A549 (cell line): Measurements from ENCODE around the gene ADAD2. TPM values are rescaled to one million over a fixed set of nuclear protein-coding genes. Genes with fewer than 3 reads are reported as not detected.

Source experiments
- ATAC-seq, 2 experiments: fragments of 200-7000 bp in 1 of 2; fragments of >200 bp in 1 of 2; cut with Nextera tagmentation in 1 of 2; cut with Tn5 transposase in 1 of 2; 3 replicates each; pipeline versions ENCODE4 v1.8.0 to v1.9.1; 2018 to 2020; ENCODE audit warnings: mild to moderate bottlenecking in 1 of 2, moderate library complexity in 1 of 2
- CTCF ChIA-PET: fragments of 300-600 bp; sonication (Branson Sonifier 250); formaldehyde crosslinking; extraction: SDS; loops from one replicate; lab custom pipeline; 2021; ENCODE audit warnings: antibody characterized with exemption, inconsistent platforms; lab: Yijun Ruan, JAX
- POLR2A ChIA-PET: fragments of 350-600 bp; formaldehyde crosslinking; extraction: SDS; loops from one replicate; lab custom pipeline; 2021; ENCODE audit warnings: antibody characterized with exemption, inconsistent platforms; lab: Yijun Ruan, JAX
- DNase-seq, 2 experiments: peaks; one replicate each; pipeline versions ENCODE4 v3.0.0 to v3.0.0-alpha.2; 2011 to 2016; ENCODE audit warnings: low read depth in 1 of 2, low spot score in 1 of 2
- FAIRE-seq: peaks from 2 replicates; lab custom pipeline; 2011; peaks lifted over from hg19 to GRCh38; lab: Jason Lieb, UNC
- H3K27ac ChIP-seq, 2 experiments: fragments of >200 bp; sonication (Bioruptor Twin); formaldehyde crosslinking; 3 replicates each; pipeline ENCODE4 v1.5.1; 2016 to 2017
- H3K4me1 ChIP-seq: fragments of >200 bp; sonication (Bioruptor Twin); formaldehyde crosslinking; 3 replicates; pipeline ENCODE4 v1.6.1; 2016
- H3K4me2 ChIP-seq: fragments of >200 bp; sonication (Bioruptor Twin); formaldehyde crosslinking; 3 replicates; pipeline ENCODE4 v1.6.1; 2016
- H3K4me3 ChIP-seq: fragments of >200 bp; sonication (Bioruptor Twin); formaldehyde crosslinking; 3 replicates; pipeline ENCODE4 v1.5.1; 2016
- H3K9me3 ChIP-seq: fragments of >200 bp; sonication (Bioruptor Twin); formaldehyde crosslinking; 3 replicates; pipeline ENCODE4 v1.6.1; 2016
- CHD2 ChIP-seq: fragments of 150-350 bp; IDR thresholded peaks from 2 replicates; pipeline ENCODE4 v1.6.1; 2014; ENCODE audit warnings: low read length; ENCODE audit not compliant: partially characterized antibody
- ESRRA ChIP-seq: fragments of 150-350 bp; IDR thresholded peaks from 2 replicates; pipeline ENCODE4 v1.6.1; 2014; ENCODE audit warnings: mild to moderate bottlenecking, low read length, borderline replicate concordance
- FOXS1 ChIP-seq: fragments of 250-450 bp; sonication (Bioruptor Pico); IDR thresholded peaks from 2 replicates; pipeline ENCODE4 v1.5.0; 2020; ENCODE audit warnings: mild to moderate bottlenecking, moderate library complexity
- HEYL ChIP-seq: fragments of 250-450 bp; sonication (Bioruptor Pico); IDR thresholded peaks from 2 replicates; pipeline ENCODE4 v1.8.0; 2021; ENCODE audit warnings: mild to moderate bottlenecking, moderate library complexity
- JUNB ChIP-seq: fragments of >200 bp; sonication (Bioruptor Twin); formaldehyde crosslinking; IDR thresholded peaks from 2 replicates; pipeline ENCODE4 v1.6.1; 2016
- KDM1A ChIP-seq: fragments of 200-600 bp; sonication (generic); IDR thresholded peaks from 2 replicates; pipeline ENCODE4 v1.6.1; 2016; ENCODE audit warnings: low read depth, mild to moderate bottlenecking
- MAZ ChIP-seq: fragments of 150-350 bp; IDR thresholded peaks from 2 replicates; pipeline ENCODE4 v1.6.1; 2014; ENCODE audit warnings: antibody characterized with exemption, low read depth, low read length, borderline replicate concordance
- MYC ChIP-seq: IDR thresholded peaks from 2 replicates; pipeline ENCODE4 v1.6.1; 2012; ENCODE audit warnings: mild to moderate bottlenecking, inconsistent platforms, low read length, improper control_type of control experiment, borderline replicate concordance
- NPAS2 ChIP-seq: fragments of 250-450 bp; sonication (Bioruptor Pico); IDR thresholded peaks from 2 replicates; pipeline ENCODE4 v1.8.0; 2022; ENCODE audit warnings: mild to moderate bottlenecking, moderate library complexity, borderline replicate concordance
- NR3C1 ChIP-seq: fragments of >200 bp; sonication (Bioruptor Twin); formaldehyde crosslinking; IDR thresholded peaks from 3 replicates; pipeline ENCODE4 v1.6.1; 2017
- PHF8 ChIP-seq: fragments of 200-600 bp; sonication (generic); IDR thresholded peaks from 2 replicates; pipeline ENCODE4 v1.6.1; 2016; ENCODE audit warnings: low read depth, mild to moderate bottlenecking, antibody characterized with exemption, moderate library complexity, borderline replicate concordance
- POLR2A ChIP-seq: IDR thresholded peaks from 2 replicates; pipeline ENCODE4 v1.6.1; 2012; ENCODE audit warnings: mild to moderate bottlenecking, low read length
- POLR2AphosphoS2 ChIP-seq: conservative IDR thresholded peaks from 2 replicates; pipeline ENCODE4 v1.6.1; 2012; ENCODE audit warnings: low read length, improper control_type of control experiment, inconsistent platforms
- SMC3 ChIP-seq: fragments of >200 bp; sonication (Bioruptor Twin); formaldehyde crosslinking; IDR thresholded peaks from 3 replicates; pipeline ENCODE4 v1.6.1; 2018; ENCODE audit warnings: inconsistent platforms
- ZC3H11A ChIP-seq: fragments of 450-650 bp; IDR thresholded peaks from 2 replicates; pipeline ENCODE4 v1.6.1; 2014; ENCODE audit warnings: antibody characterized with exemption, mild to moderate bottlenecking
- ZFP36 ChIP-seq: fragments of 450-650 bp; IDR thresholded peaks from 2 replicates; pipeline ENCODE4 v1.6.1; 2014; ENCODE audit warnings: borderline replicate concordance; ENCODE audit not compliant: partially characterized antibody
- WGBS: methylation state at CpG from one replicate; pipeline ENCODE4 v1.1.6; 2017; ENCODE audit errors: missing lambda C conversion rate; 5-methylcytosine and 5-hydroxymethylcytosine counted together
- polyA plus RNA-seq, 4 experiments: library from polyadenylated mRNA; depleted of rRNA in 3 of 4; stranded (reverse); fragments of >200 nt; fragmentation: RNase III in 1 of 4; extraction: RNeasy Plus Mini Kit Qiagen cat#74134 plus additional on column Dnase treatment in 1 of 4; gene quantifications; 2 replicates in 3 of 4; 3 replicates in 1 of 4; pipeline ENCODE4 v1.2.3, GENCODE V29; 2011 to 2017
- TF ChIP-seq, protein P1 (sequence below): fragments of 150-350 bp; IDR thresholded peaks from 2 replicates; pipeline ENCODE4 v1.6.1; 2014; ENCODE audit warnings: low read depth, mild to moderate bottlenecking, low read length
- TF ChIP-seq, protein P2 (sequence below): fragments of 450-650 bp; IDR thresholded peaks from 2 replicates; pipeline ENCODE4 v1.6.1; 2014; ENCODE audit warnings: antibody characterized with exemption
- TF ChIP-seq, protein P3 (sequence below): fragments of >200 bp; sonication (Bioruptor Twin); formaldehyde crosslinking; IDR thresholded peaks from 3 replicates; pipeline ENCODE4 v1.5.1; 2016
- TF ChIP-seq, protein P4 (sequence below): fragments of 200-600 bp; sonication (generic); IDR thresholded peaks from 2 replicates; pipeline ENCODE4 v1.6.1; 2016; ENCODE audit warnings: antibody characterized with exemption, mild to moderate bottlenecking, moderate library complexity

The ADAD2 gene
- polyA plus RNA-seq, 2 of the 4 experiments (the other 2 are of a cell fraction) = not detected

DNA sequence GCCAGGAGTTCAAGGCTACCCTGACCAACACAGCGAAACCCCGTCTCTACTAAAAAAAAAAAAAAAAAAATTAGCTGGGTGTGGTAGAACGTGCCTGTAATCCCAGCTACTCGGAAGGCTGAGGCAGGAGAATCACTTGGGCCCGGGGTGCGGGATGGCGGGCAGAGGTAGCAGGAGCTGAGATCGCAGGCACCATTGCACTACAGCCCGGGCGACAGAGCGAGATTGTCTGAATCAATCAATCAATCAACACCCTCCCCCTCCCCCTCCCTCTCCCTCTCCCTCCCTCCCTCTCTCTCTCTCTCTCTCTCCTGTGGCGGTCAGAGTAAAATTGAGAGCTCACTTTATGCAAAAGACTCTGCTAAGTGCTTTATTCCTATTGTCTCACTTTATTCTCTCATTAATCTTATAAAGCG, 47.2 kb upstream of the ADAD2 start (continued):
- TF ChIP-seq, protein P1, sequence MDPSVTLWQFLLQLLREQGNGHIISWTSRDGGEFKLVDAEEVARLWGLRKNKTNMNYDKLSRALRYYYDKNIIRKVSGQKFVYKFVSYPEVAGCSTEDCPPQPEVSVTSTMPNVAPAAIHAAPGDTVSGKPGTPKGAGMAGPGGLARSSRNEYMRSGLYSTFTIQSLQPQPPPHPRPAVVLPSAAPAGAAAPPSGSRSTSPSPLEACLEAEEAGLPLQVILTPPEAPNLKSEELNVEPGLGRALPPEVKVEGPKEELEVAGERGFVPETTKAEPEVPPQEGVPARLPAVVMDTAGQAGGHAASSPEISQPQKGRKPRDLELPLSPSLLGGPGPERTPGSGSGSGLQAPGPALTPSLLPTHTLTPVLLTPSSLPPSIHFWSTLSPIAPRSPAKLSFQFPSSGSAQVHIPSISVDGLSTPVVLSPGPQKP = no peak

DNA sequence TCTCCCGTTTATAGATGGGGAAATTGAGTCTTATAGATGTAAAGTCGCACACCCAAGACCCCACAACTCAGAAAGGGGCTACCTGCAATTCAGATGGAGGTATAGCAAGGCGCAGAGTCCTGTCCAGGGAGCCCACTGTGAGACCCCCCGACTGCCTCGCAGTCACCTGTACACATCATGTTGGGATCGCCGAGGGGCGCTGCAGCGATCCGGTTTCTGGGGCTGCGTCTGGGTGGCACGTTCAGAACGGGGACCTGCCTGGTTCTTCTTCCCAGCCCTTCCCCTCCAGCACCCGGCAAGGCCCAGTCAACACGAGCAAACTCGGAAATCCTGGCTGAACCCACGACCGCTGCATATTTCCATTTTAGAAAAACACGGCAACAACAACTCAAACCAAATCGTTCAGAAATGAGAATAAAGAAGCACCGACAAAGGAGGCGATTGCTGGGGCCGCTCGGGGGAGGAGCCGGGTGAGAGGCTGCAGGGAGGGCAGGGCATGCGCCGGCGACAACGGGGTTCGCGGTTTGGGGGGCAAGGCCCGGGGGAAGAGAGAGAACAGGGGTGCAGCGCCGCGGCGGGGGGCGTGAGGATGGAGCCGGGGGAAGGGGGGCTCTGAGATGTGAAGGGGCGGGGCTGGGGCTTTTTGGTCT, 46.6 kb upstream of the ADAD2 start:
- H3K4me3 ChIP-seq = peak overlapping the region; percentile 82
- 3% methylated on average over 24 of the region's 39 CpGs for WGBS
- ATAC-seq (peak; percentile 52 to 59), FAIRE-seq (no peak), DNase-seq (peak; percentile 14 to 31)
- H3K4me1 ChIP-seq = peaks cover 5% of the 10 kb centered on the region; the same call in 1 of the 3 replicates
- CTCF ChIA-PET = interaction anchor here (0.6 to 1.4 kb wide), 7 partner anchors 10 to 98 kb away, joined by 3 to 5 read pairs (median 3); partner anchors contain the start of genes MBTPS1 and TAF1C
- peak overlapping the region; percentile 77 to 95 for H3K27ac ChIP-seq
- H3K9me3 ChIP-seq = no peaks in the 10 kb centered on the region
- peak overlapping the region; percentile 92 for H3K4me2 ChIP-seq
- TF ChIP-seq CHD2 = no peak
- TF ChIP-seq, protein P2, sequence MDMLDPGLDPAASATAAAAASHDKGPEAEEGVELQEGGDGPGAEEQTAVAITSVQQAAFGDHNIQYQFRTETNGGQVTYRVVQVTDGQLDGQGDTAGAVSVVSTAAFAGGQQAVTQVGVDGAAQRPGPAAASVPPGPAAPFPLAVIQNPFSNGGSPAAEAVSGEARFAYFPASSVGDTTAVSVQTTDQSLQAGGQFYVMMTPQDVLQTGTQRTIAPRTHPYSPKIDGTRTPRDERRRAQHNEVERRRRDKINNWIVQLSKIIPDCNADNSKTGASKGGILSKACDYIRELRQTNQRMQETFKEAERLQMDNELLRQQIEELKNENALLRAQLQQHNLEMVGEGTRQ = no peak
- TF ChIP-seq POLR2A = no peak
- TF ChIP-seq ESRRA = no peak
- TF ChIP-seq MYC = no peak
- no peak for TF ChIP-seq ZFP36
- TF ChIP-seq PHF8 = no peak
- TF ChIP-seq, protein P3, sequence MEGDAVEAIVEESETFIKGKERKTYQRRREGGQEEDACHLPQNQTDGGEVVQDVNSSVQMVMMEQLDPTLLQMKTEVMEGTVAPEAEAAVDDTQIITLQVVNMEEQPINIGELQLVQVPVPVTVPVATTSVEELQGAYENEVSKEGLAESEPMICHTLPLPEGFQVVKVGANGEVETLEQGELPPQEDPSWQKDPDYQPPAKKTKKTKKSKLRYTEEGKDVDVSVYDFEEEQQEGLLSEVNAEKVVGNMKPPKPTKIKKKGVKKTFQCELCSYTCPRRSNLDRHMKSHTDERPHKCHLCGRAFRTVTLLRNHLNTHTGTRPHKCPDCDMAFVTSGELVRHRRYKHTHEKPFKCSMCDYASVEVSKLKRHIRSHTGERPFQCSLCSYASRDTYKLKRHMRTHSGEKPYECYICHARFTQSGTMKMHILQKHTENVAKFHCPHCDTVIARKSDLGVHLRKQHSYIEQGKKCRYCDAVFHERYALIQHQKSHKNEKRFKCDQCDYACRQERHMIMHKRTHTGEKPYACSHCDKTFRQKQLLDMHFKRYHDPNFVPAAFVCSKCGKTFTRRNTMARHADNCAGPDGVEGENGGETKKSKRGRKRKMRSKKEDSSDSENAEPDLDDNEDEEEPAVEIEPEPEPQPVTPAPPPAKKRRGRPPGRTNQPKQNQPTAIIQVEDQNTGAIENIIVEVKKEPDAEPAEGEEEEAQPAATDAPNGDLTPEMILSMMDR = no peak
- TF ChIP-seq NR3C1 = no peak
- TF ChIP-seq POLR2AphosphoS2 = no peak
- TF ChIP-seq JUNB = no peak
- POLR2A ChIA-PET = interaction anchor here (0.6 to 1.2 kb wide), 3 partner anchors 10 to 33 kb away, joined by 3 to 9 read pairs (median 3); partner anchors contain the start of gene MBTPS1

DNA sequence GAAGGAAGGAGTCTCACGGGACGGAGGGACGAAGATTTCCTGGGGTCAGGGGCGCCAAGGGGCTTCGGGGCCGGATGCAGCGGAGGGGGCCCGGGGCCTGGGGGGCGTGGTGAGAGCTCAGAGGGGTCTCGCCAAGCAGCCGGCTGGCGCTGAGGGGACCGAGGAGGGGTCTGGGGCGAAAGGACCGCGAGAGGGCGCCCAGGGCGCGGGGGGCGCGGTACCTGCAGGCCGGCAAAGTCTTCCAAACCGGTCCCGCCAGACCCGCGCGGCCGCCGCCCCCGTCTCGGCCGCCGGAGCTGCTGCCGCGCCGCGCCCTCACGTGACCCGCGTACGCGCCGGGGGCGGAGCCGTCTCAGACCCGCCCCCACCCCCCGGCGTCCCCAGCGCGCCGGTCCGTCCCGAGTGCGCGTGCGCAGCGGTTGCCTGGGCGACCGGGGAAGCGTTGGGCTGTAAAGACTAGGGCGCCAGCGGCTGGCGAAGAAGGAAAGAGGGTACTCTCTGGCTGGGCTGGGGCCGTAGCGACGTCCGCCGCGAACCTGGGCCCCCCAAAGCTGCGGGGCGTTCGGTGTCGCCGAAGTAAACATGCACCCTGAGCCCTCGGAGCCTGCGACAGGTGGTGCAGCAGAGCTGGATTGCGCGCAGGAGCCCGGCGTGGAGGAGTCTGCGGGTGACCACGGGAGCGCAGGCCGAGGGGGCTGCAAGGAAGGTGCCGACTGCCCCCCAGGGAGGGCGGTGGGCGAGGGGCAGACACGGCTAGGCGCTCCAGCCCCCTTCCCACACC, 45.9 kb upstream of the ADAD2 start, which contains the start of the genes DNAAF1 and HSDL1:
Gene DNAAF1, plus strand, starts transcription at position 450 of the 781 bp plus-strand sequence. Its CDS starts 133 bp downstream, at position 583.
Gene HSDL1, minus strand, starts transcription at position 319 of the 781 bp plus-strand sequence. CDS start 13,856 bp downstream, outside the sequence.
- peak; percentile 82 to 85 for ATAC-seq
- Histone ChIP-seq H3K4me2 (peak within 1 kb of the TSS; percentile 92), H3K9me3 (no peaks in the 10 kb centered on the region), H3K27ac (peak within 1 kb of the TSS; percentile 77 to 95), H3K4me3 (peak within 1 kb of the TSS; percentile 82), H3K4me1 (peaks cover 5% of the 10 kb centered on the region; the same call in 1 of the 3 replicates)
- ChIA-PET POLR2A (interaction anchor here (0.6 to 1.2 kb wide), 4 partner anchors 10 to 42 kb away, joined by 3 to 9 read pairs (median 4); partner anchors contain the start of genes MBTPS1 and TAF1C), CTCF (interaction anchor here (0.6 to 1.4 kb wide), 6 partner anchors 13 to 60 kb away, joined by 3 to 5 read pairs (median 4); partner anchors contain the start of genes MBTPS1 and TAF1C)
- FAIRE-seq = no peak
- WGBS = 3% methylated on average over 13 of the region's 89 CpGs
- peak; percentile 83 to 87 for DNase-seq
- TF ChIP-seq, protein P4, sequence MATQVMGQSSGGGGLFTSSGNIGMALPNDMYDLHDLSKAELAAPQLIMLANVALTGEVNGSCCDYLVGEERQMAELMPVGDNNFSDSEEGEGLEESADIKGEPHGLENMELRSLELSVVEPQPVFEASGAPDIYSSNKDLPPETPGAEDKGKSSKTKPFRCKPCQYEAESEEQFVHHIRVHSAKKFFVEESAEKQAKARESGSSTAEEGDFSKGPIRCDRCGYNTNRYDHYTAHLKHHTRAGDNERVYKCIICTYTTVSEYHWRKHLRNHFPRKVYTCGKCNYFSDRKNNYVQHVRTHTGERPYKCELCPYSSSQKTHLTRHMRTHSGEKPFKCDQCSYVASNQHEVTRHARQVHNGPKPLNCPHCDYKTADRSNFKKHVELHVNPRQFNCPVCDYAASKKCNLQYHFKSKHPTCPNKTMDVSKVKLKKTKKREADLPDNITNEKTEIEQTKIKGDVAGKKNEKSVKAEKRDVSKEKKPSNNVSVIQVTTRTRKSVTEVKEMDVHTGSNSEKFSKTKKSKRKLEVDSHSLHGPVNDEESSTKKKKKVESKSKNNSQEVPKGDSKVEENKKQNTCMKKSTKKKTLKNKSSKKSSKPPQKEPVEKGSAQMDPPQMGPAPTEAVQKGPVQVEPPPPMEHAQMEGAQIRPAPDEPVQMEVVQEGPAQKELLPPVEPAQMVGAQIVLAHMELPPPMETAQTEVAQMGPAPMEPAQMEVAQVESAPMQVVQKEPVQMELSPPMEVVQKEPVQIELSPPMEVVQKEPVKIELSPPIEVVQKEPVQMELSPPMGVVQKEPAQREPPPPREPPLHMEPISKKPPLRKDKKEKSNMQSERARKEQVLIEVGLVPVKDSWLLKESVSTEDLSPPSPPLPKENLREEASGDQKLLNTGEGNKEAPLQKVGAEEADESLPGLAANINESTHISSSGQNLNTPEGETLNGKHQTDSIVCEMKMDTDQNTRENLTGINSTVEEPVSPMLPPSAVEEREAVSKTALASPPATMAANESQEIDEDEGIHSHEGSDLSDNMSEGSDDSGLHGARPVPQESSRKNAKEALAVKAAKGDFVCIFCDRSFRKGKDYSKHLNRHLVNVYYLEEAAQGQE = no peak
- 0 out of 2 replicates have a peak, but pooled peaks have one; percentile 6 for TF ChIP-seq KDM1A
- no peak for TF ChIP-seq FOXS1
- no peak for TF ChIP-seq MAZ
- TF ChIP-seq, protein P3 = no peak
- no peak for TF ChIP-seq JUNB
- no peak for TF ChIP-seq NPAS2
- no peak for TF ChIP-seq HEYL (CRISPR knock-in tag)
- no peak for TF ChIP-seq SMC3
- no peak for TF ChIP-seq ZC3H11A
- no peak for TF ChIP-seq NR3C1
